ENCODE data around the gene B4GALT2.

The B4GALT2 gene

GRCh38 chr1:43996733-43997115 is 17.7 kb downstream of the B4GALT2 start:
- in situ Hi-C loops (cut with HindIII; ENCODE audit: low pct_unique_long_range_greater_than_20kb, low sequenced_read_pairs), result no loop called here
- TF ChIP-seq JUND (IDR thresholded peaks at IDR 0.05; ENCODE audit: low read depth), result no peak
- no peak for DNase-seq (ENCODE audit: low read depth in 1 of 2, low spot score in 1 of 2)

GRCh38 chr1:43997295-43997999 is 18.4 kb downstream of the B4GALT2 start:
- DNase-seq (ENCODE audit: low read depth in 1 of 2, low spot score in 1 of 2), result no peak
- in situ Hi-C loops (cut with HindIII; ENCODE audit: low pct_unique_long_range_greater_than_20kb, low sequenced_read_pairs), result no loop called here
- no peak for TF ChIP-seq JUND (IDR thresholded peaks at IDR 0.05; ENCODE audit: low read depth)

- DNase-seq (ENCODE audit: low read depth in 1 of 2, low spot score in 1 of 2), result no peak
- no peak for TF ChIP-seq JUND (IDR thresholded peaks at IDR 0.05; ENCODE audit: low read depth)
- in situ Hi-C loops (cut with HindIII; ENCODE audit: low pct_unique_long_range_greater_than_20kb, low sequenced_read_pairs), result no loop called here
Observed at GRCh38 chr1:43998000-43998378, 19.0 kb downstream of the B4GALT2 start.

- TF ChIP-seq JUND (IDR thresholded peaks at IDR 0.05; ENCODE audit: low read depth), result no peak
- in situ Hi-C loops (cut with HindIII; ENCODE audit: low pct_unique_long_range_greater_than_20kb, low sequenced_read_pairs), result no loop called here
Observed at GRCh38 chr1:43999455-43999854, 20.4 kb downstream of the B4GALT2 start.

GRCh38 chr1:44000122-44000665 is 21.2 kb downstream of the B4GALT2 start:
- no peak for TF ChIP-seq JUND (IDR thresholded peaks at IDR 0.05; ENCODE audit: low read depth)
- no peak for DNase-seq (ENCODE audit: low read depth in 1 of 2, low spot score in 1 of 2)
- in situ Hi-C loops (cut with HindIII; ENCODE audit: low pct_unique_long_range_greater_than_20kb, low sequenced_read_pairs), result no loop called here

More at GRCh38 chr1:43999455-43999854, 20.4 kb downstream of the B4GALT2 start:
- no peak for DNase-seq (ENCODE audit: low read depth in 1 of 2, low spot score in 1 of 2)

- in situ Hi-C loops (cut with HindIII; ENCODE audit: low pct_unique_long_range_greater_than_20kb, low sequenced_read_pairs), result no loop called here
- no peak for TF ChIP-seq JUND (IDR thresholded peaks at IDR 0.05; ENCODE audit: low read depth)
- no peak for DNase-seq (ENCODE audit: low read depth in 1 of 2, low spot score in 1 of 2)
Observed at GRCh38 chr1:44002165-44002564, 23.2 kb downstream of the B4GALT2 start.

GRCh38 chr1:44002606-44003157 is 23.7 kb downstream of the B4GALT2 start:
- TF ChIP-seq JUND (IDR thresholded peaks at IDR 0.05; ENCODE audit: low read depth), result no peak
- in situ Hi-C loops (cut with HindIII; ENCODE audit: low pct_unique_long_range_greater_than_20kb, low sequenced_read_pairs), result no loop called here
- DNase-seq (ENCODE audit: low read depth in 1 of 2, low spot score in 1 of 2), result no peak

- DNase-seq (ENCODE audit: low read depth in 1 of 2, low spot score in 1 of 2), result no peak
- TF ChIP-seq JUND (IDR thresholded peaks at IDR 0.05; ENCODE audit: low read depth), result no peak
- in situ Hi-C loops (cut with HindIII; ENCODE audit: low pct_unique_long_range_greater_than_20kb, low sequenced_read_pairs), result no loop called here
Observed at GRCh38 chr1:44008259-44008658, 29.2 kb downstream of the B4GALT2 start.

- in situ Hi-C loops (cut with HindIII; ENCODE audit: low pct_unique_long_range_greater_than_20kb, low sequenced_read_pairs), result no loop called here
- TF ChIP-seq JUND (IDR thresholded peaks at IDR 0.05; ENCODE audit: low read depth), result no peak
Observed at GRCh38 chr1:44010935-44011471, 32.0 kb downstream of the B4GALT2 start.

GRCh38 chr1:44012404-44012803 is 33.4 kb downstream of the B4GALT2 start:
- in situ Hi-C loops (cut with HindIII; ENCODE audit: low pct_unique_long_range_greater_than_20kb, low sequenced_read_pairs), result no loop called here
- no peak for DNase-seq (ENCODE audit: low read depth in 1 of 2, low spot score in 1 of 2)
- TF ChIP-seq JUND (IDR thresholded peaks at IDR 0.05; ENCODE audit: low read depth), result no peak

More at GRCh38 chr1:44010935-44011471, 32.0 kb downstream of the B4GALT2 start:
- DNase-seq (ENCODE audit: low read depth in 1 of 2, low spot score in 1 of 2), result no peak

GRCh38 chr1:44012941-44013609 is 34.1 kb downstream of the B4GALT2 start:
- no peak for TF ChIP-seq JUND (IDR thresholded peaks at IDR 0.05; ENCODE audit: low read depth)
- in situ Hi-C loops (cut with HindIII; ENCODE audit: low pct_unique_long_range_greater_than_20kb, low sequenced_read_pairs), result no loop called here
- no peak for DNase-seq (ENCODE audit: low read depth in 1 of 2, low spot score in 1 of 2)

- in situ Hi-C loops (cut with HindIII; ENCODE audit: low pct_unique_long_range_greater_than_20kb, low sequenced_read_pairs), result no loop called here
- DNase-seq (ENCODE audit: low read depth in 1 of 2, low spot score in 1 of 2), result no peak
Observed at GRCh38 chr1:44013949-44014348, 34.9 kb downstream of the B4GALT2 start.

More at GRCh38 chr1:44013949-44014348, 34.9 kb downstream of the B4GALT2 start:
- no peak for TF ChIP-seq JUND (IDR thresholded peaks at IDR 0.05; ENCODE audit: low read depth)
